ENCODE data around the gene CCL24.
"Not testable (repeated sequence)": the region's sequence is repeated elsewhere in the genome, so short reads cannot be mapped to it uniquely, and the experiment has no call there.

Gene CCL24

DNA sequence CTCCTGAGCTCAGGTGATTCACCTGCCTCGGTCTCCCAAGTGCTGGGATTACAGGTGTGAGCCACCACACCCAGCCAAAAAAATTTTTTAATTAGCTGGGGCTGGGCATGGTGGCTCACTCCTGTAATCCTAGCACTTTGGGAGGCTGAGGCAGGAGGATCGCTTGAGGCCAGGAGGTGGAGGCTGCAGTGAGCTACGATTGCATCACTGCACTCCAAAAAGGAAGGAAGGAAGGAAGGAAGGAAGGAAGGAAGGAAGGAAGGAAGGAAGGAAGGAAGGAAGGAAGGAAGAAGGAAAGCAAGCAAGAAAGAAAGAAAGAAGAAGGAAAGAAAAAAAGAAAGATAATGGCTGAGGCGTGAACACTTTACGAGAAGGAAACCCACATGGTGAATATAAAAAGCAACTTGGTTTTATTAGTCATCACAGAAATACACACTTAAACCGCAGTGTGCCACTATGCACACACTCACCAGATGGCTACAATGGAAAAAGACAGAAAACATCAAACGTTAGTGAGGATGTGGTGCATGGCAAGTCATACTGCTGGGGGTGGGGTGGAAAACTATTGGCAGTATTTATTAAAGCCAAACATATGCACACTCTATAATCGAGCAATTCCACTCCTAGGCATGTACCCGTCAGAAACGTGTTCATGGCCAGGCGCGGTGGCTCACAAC, 37.2 kb downstream of the CCL24 start:
- Histone ChIP-seq H3K4me1 (no peaks in the 10 kb centered on the region), H3K9me3 (no peaks in the 10 kb centered on the region), H3K4me3 (ENCODE audit: low read depth, low read length) (no peak overlapping the region), H3K27me3 (no peaks in the 10 kb centered on the region), H3K36me3 (no peaks in the 10 kb centered on the region)
- TF ChIP-seq, protein P1, sequence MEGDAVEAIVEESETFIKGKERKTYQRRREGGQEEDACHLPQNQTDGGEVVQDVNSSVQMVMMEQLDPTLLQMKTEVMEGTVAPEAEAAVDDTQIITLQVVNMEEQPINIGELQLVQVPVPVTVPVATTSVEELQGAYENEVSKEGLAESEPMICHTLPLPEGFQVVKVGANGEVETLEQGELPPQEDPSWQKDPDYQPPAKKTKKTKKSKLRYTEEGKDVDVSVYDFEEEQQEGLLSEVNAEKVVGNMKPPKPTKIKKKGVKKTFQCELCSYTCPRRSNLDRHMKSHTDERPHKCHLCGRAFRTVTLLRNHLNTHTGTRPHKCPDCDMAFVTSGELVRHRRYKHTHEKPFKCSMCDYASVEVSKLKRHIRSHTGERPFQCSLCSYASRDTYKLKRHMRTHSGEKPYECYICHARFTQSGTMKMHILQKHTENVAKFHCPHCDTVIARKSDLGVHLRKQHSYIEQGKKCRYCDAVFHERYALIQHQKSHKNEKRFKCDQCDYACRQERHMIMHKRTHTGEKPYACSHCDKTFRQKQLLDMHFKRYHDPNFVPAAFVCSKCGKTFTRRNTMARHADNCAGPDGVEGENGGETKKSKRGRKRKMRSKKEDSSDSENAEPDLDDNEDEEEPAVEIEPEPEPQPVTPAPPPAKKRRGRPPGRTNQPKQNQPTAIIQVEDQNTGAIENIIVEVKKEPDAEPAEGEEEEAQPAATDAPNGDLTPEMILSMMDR (IDR thresholded peaks at IDR 0.05; ENCODE audit: low read depth, low read length): no peak
- DNase-seq: no peak

DNA sequence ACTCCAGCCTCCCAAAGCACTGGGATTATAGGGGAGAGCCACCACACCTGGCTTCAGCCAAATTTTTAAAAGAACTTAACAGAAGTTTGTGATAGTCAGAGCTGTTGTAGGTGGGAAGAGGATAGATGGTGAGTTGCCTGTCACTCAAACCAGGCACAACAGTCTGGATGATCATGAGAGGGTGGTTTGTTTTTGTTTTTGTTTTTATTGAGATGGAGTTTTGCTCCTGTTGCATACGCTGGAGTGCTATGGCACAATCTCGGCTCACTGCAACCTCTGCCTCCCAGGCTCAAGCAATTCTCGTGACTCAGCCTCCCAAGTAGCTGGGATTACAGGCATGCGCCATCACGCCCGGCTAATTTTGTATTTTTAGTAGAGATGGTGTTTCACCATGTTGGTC, 39.6 kb downstream of the CCL24 start:
- not testable (repeated sequence) for H3K36me3 ChIP-seq; DNase-seq; H3K27me3 ChIP-seq; H3K9me3 ChIP-seq; H3K4me1 ChIP-seq; H3K4me3 ChIP-seq (ENCODE audit: low read depth, low read length)

DNA sequence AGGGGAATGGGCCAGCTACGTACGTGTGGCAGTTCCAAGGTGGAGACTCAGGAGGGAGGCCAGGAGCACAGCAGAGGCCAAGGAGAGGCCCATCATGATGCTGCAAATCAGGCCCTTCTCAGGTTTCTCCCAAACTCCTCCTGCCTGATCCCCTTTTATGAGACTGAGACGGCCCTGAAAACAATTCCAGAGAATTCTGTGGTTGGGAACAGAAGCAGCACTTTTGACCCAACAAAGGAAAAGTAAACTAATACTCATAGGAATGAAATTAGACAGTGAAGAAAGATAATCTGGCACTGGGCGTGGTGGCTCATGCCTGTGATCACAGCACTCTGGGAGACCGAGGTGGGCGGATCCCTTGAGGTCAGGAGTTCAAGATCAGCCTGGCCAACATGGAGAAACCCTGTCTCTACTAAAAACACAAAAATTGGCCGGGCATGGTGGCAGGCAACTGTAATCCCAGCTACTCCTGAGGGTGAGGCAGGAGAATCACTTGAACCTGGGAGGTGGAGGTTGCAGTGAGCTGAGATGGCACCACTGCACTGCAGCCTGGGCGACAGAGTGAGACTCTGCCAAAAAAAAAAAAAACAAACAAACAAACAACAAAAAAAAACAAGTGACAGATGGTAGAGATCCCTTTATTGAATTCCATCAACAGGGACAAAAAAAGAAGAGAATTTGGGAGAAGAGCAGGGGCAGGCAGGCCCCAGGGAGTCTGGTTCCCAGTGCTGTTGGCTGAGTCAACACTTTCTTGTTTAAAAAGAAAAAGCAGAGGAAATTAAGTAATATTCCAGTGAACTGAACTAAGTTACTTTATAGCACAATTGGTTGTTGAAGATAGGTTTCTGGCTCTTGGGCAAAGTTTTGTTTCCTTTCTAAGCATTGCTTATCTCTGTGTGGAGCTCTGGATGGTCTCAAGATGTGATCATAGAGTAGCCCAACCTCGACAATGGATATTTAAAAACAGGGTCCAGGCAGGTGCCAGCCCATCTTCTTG, 41.2 kb downstream of the CCL24 start, which contains the start of gene CCL26:
CCL26 (minus strand) TSS at position 131 of the 997 bp plus-strand sequence; CDS start at position 96, 35 bp downstream.
- no peaks in the 10 kb centered on the region for H3K27me3 ChIP-seq
- TF ChIP-seq, protein P1 (IDR thresholded peaks at IDR 0.05; ENCODE audit: low read depth, low read length): no peak
- H3K36me3 ChIP-seq: no peaks in the 10 kb centered on the region
- no peaks in the 10 kb centered on the region for H3K4me1 ChIP-seq
- H3K9me3 ChIP-seq: no peaks in the 10 kb centered on the region
- DNase-seq: no peak
- no peak within 1 kb of the TSS for H3K4me3 ChIP-seq (ENCODE audit: low read depth, low read length)

DNA sequence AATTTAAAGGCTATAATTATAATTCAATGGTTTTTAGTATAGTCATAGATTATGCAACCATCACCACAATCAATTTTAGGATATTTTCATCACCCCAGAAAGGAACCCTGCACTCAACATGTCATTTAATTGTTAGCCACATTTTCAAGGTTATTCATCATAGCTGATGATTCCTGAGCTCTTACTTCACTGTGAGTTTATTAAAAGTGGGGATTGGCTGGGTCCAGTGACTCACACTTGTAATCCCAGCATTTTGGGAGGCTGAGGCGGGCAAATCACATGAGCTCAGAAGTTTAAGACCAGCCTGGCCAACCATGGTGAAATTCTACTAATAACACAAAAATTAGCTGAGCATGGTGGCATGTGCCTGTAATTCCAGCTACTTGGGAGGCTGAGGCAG, 42.4 kb downstream of the CCL24 start:
- Histone ChIP-seq H3K9me3 (no peaks in the 10 kb centered on the region), H3K27me3 (no peaks in the 10 kb centered on the region), H3K4me3 (ENCODE audit: low read depth, low read length) (no peak overlapping the region), H3K36me3 (no peaks in the 10 kb centered on the region), H3K4me1 (no peaks in the 10 kb centered on the region)
- no peak for DNase-seq
- TF ChIP-seq, protein P1 (IDR thresholded peaks at IDR 0.05; ENCODE audit: low read depth, low read length): no peak

DNA sequence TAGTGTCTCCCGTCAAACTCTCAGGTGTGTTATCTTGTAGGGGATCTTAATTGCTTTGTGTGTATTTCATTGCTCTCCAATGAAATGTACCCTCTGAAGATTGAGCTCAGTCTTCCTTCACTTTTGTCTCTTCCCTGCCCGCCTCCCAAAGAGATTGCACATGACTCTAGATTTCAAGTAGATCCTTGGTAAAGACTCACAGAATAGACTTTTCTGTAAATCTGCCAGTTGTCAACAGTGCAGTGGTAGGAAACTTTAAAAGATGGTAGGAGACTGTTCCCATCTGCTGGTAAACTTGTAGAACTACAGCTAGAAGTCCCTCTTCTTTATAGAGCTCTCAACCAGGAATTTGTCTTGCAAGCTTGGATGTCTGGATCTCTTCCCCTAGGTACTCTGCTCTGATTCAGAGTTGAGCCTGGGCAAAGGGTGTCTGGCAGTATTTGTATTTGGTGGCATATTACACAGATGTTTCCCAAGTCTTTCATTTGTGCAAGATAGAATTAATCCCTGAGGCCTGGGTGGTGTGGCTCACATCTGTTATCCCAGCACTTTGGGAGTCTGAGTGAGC, 51.2 kb downstream of the CCL24 start:
- Histone ChIP-seq H3K9me3 (no peaks in the 10 kb centered on the region), H3K27me3 (no peaks in the 10 kb centered on the region), H3K4me1 (no peaks in the 10 kb centered on the region), H3K4me3 (ENCODE audit: low read depth, low read length) (no peak overlapping the region), H3K36me3 (no peaks in the 10 kb centered on the region)
- no peak for DNase-seq
- TF ChIP-seq, protein P1 (IDR thresholded peaks at IDR 0.05; ENCODE audit: low read depth, low read length): peak; percentile 76

DNA sequence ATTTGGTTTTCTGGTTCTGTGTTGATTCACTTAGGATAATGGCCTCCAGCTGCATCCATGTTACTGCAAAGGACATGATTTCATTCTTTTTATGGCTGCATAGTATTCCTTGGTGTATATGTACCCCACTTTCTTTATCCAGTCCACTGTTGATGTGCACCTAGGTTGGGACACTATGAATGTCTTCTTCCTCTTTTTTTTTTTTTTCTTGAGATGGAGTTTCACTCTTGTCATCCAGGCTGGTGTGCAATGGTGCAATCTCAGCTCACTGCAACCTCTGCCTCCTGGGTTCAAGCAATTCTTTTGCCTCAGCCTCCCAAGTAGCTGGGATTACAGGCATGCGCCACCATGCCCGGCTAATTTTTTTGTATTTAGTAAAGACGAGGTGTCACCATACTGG, 51.8 kb downstream of the CCL24 start:
- H3K27me3 ChIP-seq; DNase-seq; H3K4me3 ChIP-seq (ENCODE audit: low read depth, low read length); H3K4me1 ChIP-seq; H3K9me3 ChIP-seq; H3K36me3 ChIP-seq: not testable (repeated sequence)

Measured in BE2C (cell line).